HG03095 (cell line): ENCODE measurements around the gene LRRN4.
"Not testable (repeated sequence)": the region's sequence is repeated elsewhere in the genome, so short reads cannot be mapped to it uniquely, and the experiment has no call there.

ENCODE experiments used
- ATAC-seq: cut with Tn5 transposase; IDR thresholded peaks from one replicate; pipeline ENCODE4 v1.9.1; 2021; ENCODE audit warnings: moderate library complexity; ENCODE audit not compliant: unreplicated experiment

The LRRN4 gene

DNA sequence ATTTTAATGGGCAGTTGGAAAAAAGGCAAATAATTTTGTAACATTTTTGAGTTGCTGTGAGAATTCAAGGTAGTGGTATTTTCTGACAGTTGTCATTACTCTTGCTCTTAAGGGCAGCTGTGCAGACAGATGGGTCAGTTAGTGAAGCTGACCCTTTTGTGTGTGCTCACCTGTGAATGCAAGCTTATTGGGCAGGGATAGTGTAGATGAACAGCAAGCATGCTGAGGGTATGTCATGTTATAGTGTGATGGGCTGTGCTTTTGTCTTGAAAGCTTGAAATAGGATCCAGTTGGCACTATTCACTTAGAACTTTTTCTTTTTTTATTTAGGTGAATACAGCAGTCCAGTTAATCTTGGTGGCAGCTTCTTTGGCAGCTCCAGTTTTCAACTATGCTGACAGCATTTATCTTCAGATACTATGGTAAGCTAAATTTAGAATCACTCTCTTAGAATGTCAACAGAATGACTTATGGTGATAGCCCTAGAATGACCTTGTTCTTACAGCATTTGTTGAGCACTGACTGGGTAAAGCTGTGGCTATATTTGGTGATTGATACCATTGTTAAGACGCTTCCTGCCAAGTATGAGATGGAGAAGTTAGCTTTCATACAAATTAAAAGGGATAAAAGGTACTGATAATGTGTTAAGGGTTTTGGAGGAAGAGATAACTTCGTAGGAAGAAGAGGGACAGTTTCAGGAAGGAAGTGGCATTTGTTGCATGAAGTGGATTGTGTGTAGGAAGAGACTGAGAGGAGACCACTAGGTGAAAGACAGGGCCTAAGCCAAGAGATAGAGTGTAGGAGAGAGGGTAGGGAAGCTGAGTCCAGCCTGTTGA is 19.5 kb downstream of the LRRN4 start:
- no peak for ATAC-seq

DNA sequence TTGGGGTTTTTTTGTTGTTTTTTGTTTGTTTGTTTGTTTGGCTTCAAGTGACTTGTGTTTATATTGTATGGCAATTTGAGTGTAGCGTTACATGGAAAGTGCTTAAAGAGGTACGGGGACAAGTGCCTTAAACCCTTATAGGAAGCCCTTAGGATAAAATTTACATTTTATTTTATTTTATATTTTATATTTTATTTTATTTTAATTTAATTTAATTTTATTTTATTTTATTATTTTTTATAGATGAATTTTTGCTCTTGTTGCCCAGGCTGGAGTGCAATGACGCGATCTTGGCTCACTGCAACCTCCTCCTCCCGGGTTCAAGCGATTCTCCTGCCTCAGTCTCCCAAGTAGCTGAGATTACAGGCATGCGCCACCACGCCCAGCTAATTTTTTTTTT is 21.0 kb downstream of the LRRN4 start:
- not testable (repeated sequence) for ATAC-seq

DNA sequence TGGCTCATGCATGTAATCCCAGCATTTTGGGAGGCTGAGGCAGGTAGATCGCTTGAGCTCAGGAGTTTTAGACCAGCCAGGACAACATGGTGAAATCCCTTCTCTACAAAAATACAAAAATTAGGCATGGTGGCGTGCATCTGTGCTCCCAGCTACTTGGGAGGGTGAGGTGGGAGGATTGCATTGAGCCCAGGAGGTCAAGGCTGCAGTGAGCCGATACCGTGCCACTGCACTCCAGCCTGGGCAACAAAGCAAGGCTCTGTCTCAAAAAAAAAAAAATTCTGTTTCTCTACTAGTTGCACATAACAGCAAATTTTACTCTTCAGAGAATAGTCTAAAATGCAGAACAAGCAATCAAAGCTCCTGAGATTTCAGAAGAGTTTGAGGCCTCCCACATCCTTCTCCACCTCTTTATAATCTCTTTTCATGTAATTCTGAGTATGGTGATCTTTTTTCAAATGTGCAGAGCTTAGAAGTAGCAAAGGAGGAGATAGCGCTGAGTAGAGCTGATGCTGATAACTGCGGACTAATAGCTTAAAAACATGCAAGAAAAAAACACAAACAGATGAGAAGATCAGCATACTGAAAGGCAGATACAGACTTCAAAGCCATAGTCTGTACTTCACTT is 23.3 kb downstream of the LRRN4 start:
- ATAC-seq, result no peak

DNA sequence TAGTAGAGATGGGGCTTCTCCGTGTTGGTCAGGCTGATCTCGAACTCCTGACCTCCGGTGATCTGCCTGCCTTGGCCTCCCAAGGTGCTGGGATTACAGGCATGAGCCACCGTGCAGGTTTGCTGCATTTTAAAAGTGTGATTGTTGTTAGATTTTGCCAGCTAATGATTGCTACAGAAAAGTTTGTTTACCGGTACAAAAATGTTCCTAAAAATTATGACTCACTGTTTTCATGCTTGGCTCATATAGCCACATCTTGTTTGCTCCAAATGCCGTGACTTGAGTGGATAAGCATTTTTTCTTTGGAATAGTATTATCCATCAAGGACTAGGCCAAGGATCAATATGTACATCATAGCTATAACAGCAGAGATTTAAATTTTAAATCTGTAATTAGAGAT is 24.3 kb downstream of the LRRN4 start:
- no peak for ATAC-seq

DNA sequence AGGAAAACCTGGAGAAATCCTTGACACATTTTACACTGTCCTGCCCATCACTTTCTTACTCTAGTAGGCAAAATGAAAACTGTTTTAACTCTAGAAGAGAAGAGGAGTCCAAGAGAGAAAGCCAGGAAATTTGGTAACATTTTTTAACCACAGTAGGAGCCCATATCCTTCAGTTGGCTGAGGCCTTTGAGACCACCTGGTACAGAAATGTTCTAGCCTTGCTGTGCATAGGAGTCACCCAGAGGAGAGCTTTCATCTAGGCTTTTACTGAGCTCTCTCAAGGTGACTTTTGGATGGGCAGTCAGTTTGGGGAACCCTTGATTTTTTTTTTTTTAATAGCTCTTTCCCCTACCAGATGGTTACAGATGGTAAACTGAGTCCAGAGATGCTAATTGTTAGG is 25.0 kb downstream of the LRRN4 start:
- ATAC-seq, result no peak

DNA sequence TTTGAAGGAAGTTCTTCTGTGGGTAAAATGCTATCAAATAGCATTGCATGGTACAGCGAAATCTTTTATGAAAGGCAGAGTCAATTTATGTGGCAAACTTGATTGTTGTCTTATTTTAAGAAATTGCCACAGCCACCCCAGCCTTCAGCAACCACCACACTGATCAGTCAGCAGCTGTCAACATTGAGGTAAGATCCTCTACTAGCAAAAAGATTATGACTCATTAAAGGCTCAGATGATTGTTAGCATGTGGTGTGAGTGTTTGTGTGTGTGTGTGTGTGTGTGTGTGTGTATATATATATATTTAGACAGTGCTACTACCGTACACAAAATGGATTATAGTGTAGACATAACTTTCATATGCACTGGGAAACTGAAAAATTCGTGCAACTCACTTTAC is 27.8 kb downstream of the LRRN4 start:
- ATAC-seq, result no peak

DNA sequence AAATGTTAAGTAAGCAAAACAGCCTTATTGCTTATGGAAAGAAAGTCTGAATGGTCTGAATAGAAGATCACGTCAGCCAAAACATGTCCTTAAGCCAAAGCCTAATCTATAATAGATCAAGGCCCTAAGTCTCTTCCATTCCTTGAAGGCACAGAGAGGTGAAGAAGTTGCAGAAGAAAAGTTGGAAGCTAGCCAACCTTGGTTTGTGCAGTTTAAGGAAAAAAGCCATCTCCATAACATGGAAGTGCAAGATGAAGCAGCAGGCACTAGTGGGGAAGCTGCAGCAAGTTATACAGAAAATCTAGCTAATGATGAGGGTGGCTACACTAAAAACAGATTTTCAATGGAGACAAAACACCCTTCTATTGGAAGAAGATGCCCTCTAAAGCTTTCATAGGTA is 29.1 kb downstream of the LRRN4 start:
- no peak for ATAC-seq

DNA sequence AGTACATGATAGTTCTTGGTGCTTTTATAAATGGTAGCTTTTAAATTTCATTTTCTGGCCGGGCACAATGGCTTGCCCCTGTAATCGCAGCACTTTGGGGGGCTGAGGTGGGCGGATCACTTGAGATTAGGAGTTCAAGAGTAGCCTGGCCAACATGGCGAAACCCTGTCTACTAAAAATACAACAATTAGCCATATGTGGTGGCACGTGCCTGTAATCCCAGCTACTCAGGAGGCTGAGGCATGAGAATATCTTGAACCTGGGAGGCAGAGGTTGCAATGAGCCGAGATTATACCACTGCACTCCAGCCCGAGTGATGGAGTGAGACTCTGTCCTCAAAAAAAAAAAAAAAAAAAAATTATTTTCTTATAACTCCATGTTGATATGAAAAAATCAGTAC is 36.0 kb downstream of the LRRN4 start:
- ATAC-seq, result no peak

DNA sequence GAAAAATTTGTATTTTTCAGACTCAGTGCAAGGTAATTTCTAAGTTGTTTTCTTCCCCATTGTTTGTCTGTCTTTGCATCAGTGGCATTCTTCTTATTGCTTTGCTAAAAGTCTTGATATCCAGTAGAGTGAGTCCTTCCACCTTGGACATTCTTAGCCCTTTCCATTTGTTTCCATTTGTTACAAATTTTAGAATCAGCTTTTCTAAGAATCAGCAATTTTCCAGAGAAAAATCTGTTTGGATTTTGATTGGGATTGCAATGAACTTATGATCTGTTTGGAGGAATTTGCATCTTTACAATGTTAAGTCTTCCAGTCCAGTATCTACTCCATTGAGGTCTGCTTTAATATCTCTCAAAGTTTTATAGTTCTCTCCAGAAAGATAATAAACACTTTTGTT is 36.4 kb downstream of the LRRN4 start:
- ATAC-seq, result no peak

DNA sequence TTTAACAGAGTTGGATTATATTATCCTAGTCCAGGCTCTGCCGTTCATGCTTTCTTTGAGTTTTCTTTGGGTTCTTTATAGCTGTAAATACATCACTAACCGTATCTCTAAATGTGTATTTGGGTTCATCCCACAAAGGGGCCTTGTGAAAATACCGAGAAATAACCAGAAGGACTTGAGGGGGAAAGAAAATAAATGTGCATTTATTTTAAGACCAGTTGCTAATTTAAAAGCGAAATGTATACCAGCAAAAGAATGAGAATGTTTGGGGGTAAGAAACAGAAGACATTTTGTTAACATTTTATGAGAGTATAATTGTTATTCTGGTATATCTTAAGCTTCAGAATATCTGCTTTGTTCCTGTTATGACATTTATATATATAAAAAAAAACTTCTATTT is 38.9 kb downstream of the LRRN4 start:
- no peak for ATAC-seq

DNA sequence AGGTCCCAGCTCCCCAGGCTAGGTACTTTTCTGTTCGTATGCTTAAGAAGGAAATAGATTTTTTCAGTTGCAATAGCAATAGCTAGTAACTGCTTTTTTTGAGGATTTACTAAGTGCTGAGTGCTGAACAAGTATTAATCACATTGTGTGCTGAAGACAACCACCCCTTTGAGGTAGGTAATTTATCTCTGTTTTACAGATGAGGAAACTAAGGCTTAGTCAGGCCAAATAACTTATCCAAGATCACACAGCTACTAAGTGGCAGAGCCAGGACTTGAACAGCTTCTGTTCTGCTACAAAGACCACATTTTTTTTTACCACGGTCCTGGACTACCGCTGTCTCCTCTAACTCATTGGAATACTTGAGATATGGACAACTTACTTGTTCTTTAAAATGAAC is 39.8 kb downstream of the LRRN4 start:
- no peak for ATAC-seq

DNA sequence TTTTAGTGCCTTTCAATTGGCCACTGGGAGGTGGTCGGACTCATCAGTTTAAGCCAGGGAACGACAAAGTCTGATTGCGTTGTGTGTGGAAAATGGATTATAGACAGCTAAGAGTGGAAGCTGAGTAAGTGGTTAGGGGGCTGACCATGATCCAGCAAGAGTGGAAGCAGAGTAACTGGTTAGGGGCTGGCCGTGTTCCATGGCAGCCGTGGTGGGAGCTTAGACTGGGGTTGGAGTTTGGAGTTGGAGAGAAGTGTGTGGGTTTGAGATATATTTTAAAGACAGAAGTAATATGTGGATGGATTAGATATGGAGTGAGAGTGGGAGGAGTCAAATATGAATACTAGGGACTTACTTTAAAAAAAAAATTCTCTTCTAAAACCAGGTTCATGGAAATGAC is 41.7 kb downstream of the LRRN4 start:
- no peak for ATAC-seq

DNA sequence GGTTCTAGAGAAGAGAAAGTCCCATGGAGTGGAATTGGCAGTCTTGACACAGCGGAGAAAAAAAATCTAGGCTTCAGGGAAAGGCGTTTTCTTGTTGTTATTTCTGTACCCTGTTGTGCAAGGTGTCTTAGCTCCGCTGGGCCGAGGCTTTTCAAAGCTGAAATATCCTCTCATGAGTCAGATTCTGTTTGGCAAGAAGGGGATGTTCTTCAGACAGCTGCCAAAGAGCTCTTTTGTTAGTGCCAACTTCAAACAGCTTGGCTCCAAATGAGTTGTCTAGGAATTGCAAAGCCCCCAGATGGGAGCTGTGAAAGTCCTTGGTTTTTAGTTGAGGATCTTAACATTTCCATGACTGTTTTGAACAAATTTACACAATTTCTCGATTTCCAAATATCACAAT is 45.6 kb downstream of the LRRN4 start:
- ATAC-seq, result no peak

DNA sequence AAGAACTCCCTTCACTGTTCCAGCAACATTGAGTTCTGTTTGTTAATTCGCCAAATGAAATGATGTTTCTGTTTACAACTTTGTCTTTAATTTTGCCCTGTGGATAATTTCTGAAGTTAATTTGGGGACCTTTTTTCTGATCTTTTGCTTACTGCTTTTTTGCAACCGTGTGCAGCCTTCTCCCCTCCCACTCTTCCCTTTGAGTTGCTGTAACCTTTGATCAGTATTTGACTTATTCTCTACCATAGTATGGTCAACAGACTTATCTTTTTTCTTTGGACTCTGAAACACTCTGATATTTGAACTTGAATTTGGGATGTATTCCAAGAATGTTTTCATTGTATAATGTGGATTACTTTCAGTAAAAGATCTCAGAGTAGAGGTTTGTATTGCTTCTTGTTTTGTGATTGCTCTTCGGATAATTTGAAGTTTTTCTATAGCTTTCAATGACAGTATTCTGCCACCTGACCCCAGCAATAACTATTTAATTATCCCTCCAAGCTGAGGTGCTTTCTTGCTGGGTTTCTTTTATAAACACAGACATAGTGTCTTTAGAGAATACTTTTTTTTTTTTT is 46.2 kb downstream of the LRRN4 start:
- ATAC-seq, result no peak

DNA sequence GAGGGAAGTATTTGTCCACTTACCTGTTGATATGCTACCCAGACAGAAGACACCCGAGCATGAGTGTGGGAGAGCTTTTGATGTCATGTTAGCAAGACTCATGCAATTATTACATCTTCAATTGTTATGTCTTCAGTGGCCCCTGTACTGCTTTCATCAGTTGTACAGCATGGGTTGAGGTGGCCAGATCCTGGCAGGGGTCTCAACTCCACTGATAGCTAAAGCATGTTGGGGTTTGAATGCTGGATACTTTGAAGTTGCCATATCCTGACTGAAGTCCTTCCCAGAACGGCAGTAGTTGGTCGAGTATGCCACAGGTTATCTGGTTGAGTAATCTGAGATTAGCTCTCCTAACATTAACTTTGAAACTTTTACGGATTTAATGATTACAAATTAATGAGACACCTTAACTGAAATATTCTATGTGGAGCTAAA is 46.7 kb downstream of the LRRN4 start:
- no peak for ATAC-seq

DNA sequence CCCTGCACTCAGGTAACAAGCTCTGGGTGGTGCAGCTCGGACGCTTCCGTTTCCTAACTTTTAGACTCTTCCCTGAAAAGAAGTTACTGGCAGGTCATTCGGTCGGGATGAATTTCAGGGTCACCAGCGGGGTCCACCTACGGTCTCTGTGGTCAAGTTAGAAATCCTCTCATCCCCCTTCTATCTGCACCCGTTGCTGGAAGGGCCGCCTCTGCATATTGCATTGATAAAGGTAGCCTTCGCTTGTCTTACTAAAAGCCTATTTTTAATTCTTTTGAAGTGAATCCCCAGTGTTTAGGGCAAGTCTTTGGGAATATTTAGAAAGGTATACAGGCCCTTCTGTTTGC is 47.3 kb downstream of the LRRN4 start:
- ATAC-seq, result no peak

DNA sequence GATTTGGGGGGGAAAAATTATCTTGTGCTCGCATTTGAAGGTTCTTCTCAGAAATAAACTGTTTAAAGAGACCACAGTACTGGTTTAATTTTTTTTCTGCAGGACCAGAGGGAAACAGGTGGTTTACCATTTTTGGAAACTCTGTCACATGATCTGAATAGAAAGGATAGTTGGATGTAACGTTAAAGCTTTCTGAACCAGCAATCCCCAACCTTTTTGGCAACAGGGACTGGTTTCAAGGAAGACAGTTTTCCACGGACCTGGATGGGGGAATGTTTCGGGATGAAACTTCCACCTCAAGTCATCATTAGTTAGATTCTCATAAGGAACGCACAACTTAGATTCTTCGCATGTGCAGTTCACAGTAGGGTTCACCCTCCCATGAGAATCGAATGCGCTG is 53.0 kb downstream of the LRRN4 start:
- ATAC-seq, result no peak

DNA sequence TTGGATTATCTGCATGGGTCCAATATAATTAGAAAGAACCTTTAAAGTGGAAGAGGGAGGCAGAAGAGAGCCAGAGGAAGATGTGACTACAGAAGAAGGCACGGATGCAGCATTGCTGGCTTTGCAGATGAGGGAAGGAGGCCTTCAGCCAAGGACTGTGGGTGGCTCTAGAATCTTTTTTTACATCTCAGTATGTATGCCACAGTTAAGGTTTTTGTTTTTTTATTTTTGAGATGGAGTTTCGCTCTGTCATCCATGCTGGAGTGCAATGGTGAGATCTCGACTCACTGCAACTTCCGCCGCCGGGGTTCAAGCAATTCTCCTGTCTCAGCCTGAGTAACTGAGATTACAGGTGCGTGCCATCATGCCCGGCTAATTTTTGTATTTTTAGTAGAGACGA is 54.1 kb downstream of the LRRN4 start:
- no peak for ATAC-seq

DNA sequence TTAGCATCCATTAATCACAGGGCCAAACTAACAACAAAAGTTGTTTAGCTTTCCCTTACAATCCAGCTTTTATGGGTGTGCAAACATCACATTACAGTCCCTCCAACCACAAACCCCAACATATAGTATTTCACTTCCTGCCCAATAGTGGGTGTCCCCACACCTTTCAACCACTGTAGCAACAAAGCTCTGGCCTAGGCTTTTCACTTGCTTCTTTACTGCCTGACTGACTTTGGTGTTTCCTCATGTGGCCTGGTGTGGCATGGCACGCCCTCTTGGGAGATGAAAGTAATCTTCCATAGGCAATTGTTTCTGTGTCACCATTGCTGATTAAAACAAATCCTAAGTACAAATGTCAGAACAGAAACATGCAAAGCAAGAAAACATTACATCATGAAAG is 57.1 kb downstream of the LRRN4 start:
- ATAC-seq, result peak; percentile 98

DNA sequence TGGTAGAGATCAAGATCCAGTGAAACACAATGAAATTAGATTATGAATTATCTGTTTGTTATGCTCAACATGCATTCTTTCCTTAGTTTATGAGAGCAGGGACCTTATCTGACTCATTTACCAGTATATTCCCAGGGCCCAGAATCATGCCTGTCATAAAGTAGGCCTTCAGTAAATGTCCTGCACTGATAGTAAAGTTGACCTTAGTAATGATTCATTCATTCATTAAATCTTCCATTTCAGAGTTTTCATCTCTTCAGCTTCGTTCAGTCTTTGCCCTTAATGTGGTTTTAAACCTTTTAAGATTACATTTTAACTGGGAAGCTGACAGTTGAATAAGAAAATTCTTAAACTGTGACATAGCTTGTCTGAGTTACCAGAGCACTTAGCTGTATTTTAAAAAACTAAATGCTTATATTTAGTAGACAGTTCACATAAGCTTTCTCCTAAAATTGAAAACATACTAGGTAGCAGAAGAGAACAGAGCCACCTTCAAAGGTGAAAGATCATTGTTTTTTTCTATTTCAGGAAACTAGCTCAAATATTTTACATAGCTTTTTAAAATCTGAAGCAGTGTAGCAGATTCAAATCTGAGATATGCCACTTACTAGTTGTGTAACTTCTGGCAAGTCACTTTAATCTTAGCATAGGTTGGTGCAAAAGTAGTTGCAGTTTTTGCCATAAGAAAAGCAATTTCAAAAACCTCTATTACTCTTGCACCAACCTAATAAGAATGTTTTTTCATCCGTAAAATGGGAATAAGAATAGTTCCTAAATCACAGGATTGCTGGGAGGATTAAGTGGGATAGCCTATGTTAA is 62.0 kb downstream of the LRRN4 start:
- no peak for ATAC-seq

DNA sequence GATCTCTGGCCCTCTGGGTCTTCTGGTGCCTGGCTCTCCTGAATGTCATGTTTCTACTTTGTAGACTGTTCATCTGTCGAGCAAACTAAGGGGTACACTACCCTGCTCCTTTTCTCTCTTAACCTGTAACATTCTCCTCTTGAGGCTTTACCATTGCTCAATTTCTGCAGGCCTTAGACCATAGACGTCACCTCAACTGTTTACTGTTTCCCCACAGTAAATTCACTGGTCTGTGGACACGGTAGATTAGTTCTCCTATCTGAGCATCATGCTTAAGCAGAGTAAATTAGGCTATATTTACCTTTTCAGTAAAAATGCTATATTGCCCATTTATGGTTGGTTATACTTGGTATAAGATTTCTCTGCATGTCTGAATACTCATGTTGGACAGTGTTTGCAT is 62.9 kb downstream of the LRRN4 start:
- ATAC-seq, result no peak
